Keratinocyte (primary cell): ENCODE measurements around the gene IFITM10.
"Not testable (repeated sequence)": the region's sequence is repeated elsewhere in the genome, so short reads cannot be mapped to it uniquely, and the experiment has no call there.

Source experiments
- CTCF ChIP-seq, 3 experiments: IDR thresholded peaks in 1 of 3; conservative IDR thresholded peaks in 1 of 3; optimal IDR thresholded peaks in 1 of 3; 2 replicates in 2 of 3; 3 replicates in 1 of 3; pipeline versions ENCODE3 to v1.5.1; 2011; ENCODE audit warnings: low read length in 3 of 3, mild to moderate bottlenecking in 3 of 3, moderate library complexity in 2 of 3, control low read depth in 1 of 3, inconsistent platforms in 1 of 3; ENCODE audit not compliant: insufficient read depth in 2 of 3; ENCODE audit errors: extremely low read depth in 1 of 3
- EZH2 ChIP-seq: IDR thresholded peaks from one replicate; pipeline ENCODE4 v1.6.1; 2012; ENCODE audit warnings: inconsistent platforms, mild to moderate bottlenecking, low read length, moderate library complexity

- TF ChIP-seq CTCF (optimal IDR thresholded peaks at IDR 0.05 in 1 of 3, IDR thresholded peaks at IDR 0.05 in 1 of 3, conservative IDR thresholded peaks at IDR 0.05 in 1 of 3; ENCODE audit: extremely low read depth in 1 of 3, insufficient read depth in 2 of 3, low read length in 3 of 3); EZH2: not testable (repeated sequence)
Observed at GRCh38 chr11:1683216-1683615, 67.2 kb downstream of the IFITM10 start.
